ENCODE measurements around the gene EDEM2.
"Not testable (repeated sequence)": the region's sequence is repeated elsewhere in the genome, so short reads cannot be mapped to it uniquely, and the experiment has no call there.

EDEM2 gene

DNA sequence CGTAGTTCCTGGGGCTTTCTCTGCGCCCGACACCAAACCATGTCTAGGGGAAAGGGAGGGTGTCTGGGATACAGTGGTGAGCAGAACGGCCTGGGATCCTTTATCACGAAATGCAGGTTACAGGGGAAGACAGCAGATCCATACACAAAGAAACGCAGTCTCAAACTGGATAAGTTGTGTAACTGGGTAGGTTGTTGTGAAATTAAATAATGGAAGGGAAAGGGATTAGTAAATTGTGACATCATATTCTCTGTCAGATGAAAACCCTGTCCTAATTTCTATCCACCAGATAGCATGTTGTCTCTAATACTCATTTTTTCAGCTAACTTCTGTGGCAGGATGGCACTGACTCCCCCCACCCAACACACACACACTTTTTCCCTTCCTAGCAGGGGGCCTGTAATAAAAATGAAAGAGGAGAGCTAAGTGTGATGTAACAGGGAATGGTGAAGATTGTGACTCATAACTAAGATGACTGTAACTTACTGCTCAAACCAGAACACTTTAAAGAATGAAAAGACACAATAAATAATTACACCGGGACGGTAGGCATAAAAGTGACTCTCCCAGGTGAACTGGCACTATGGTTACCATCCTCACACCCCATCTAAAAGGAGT, 53.8 kb downstream of the EDEM2 start:
- H3K4me3 ChIP-seq (ENCODE audit: low read length): peak overlapping the region; percentile 97
- DNase-seq (ENCODE audit: low read depth, low spot score): no peak

DNA sequence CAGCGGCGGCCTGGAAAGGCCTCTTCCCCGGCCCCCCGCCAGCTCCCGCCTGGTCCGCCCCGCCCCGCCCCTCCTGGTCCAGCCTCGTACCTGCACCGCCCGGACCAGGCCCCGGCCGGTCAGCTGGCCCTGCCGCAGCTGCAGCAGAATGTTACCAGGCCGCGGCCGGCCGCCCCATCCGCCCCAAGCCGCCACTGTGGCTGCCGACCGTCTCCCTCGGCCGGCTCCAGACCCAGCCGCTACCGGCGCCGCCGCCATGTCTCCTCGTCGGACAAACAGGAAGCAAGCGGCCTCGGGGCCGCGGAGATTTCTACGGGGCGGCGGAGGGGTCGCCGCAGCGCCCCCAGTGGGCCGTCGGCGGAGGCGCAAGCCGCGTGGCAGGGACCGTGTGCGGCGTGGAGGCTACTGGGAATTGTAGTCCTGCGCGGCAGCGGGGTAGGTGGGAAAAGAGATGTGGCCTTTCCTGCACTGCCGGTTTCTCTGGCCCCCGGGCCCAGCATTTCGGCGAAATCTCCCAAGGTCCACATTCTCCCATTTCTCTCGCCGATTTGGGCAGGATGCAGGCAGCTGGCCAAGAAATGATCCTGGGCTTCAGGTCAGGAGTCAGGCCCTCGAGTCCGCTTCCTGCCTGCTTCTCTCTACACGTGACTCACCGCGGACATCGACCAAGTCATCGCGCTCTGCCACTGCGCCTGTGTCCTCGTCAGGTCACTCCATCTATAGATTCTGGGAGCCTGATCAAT, 54.4 kb downstream of the EDEM2 start, which contains the start of gene TRPC4AP:
TRPC4AP (minus strand) TSS at position 284 of the 743 bp plus-strand sequence; CDS start at position 258, 26 bp downstream.
- peak; percentile 85 for DNase-seq (ENCODE audit: low read depth, low spot score)
- H3K4me3 ChIP-seq (ENCODE audit: low read length): peak within 1 kb of the TSS; percentile 97

DNA sequence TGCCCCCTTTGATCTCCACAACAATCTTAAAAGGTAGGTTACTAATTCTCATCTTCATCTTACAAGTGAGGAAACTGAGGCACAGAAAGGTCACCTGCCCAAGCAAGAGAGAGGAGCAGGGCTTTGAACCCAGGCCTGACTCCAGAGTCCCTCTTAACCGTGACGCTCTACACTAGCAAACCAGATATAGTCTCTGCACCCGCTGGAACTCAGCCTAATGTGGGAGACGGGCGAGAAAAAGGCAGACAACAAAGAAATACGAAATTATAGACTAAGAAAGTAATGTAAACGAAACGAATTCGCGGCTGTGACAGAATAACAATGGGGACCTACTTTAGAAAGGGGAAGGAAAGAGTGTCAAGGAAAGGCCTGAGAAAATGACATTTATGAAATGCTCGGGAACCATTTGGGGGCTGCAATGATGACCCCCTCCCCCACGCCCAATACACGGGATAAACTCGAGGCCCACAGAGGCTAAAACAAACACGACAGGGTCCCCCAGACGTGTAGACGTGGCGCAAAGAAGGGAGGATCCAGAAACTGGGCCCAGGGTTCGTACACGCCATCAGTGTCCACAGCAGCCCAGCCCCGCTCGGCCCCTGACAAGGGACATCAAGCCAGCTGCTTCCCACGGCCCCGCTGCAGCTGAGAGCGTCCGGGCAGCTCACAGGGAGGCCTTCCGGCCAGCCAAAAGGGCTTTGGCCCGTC, 55.2 kb downstream of the EDEM2 start:
- DNase-seq (ENCODE audit: low read depth, low spot score): no peak
- H3K4me3 ChIP-seq (ENCODE audit: low read length): peak overlapping the region; percentile 97

DNA sequence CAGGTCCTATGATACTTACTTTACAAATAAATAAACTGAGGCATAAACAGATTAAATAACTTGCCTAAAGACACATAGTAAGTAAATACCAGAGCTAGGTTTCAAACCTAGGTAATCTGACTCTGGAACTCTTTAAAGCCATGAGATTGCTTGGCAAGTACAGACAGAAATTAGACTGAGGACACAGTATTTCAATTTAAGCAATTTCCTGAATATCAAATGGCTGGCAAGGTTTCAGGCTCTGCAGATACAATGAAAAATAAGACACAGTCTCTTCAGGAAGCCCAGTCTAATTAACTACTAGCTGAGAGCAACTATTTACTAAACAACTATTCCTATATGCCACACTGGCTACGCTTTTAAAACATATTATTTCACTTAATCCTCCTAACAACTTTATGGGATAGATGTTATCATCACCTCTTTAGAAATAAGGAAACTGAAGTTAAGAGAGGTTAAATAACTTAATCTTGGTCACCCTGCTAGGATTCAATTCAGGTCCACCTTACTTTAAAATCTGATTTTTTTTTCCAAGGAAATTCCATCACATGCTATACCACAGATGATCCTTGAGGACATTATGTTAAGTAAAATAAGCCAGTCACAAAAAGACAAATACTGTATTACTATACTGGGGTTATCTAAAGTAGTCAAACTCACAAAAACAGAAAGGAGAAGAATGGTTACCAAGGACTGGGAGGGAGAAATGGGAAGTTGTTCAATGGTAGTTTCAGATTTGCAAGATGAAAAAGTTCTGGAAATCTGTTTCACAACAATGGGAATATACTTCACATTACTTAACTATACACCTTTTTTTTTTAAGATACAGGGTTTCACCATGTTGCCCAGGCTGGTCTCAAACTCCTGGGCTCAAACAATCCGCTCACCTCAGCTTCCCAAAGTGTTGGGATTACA, 58.6 kb downstream of the EDEM2 start:
- no peak overlapping the region for H3K4me3 ChIP-seq (ENCODE audit: low read length)

DNA sequence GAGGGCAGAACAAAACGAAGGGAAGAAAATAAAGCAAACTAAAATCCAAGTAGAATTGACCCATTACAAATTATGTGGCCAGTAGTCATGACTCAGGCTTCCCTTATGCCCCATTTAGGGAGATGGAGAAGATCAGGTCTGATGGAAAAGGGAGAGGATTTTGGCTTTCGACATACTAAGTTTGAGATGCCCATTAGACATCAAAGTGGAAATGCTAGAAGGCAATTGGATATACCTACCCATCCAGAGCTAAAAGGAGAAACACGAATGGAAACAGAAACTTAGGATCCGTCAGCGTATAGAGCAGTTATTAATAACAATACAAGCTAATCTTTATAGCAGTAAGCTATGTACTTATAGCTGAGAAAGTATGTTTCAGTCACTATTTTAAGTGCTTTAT, 59.3 kb downstream of the EDEM2 start:
- DNase-seq (ENCODE audit: low read depth, low spot score): no peak
- H3K4me3 ChIP-seq (ENCODE audit: low read length): no peak overlapping the region

More for the DNA sequence above, 58.6 kb downstream of the EDEM2 start:
- no peak for DNase-seq (ENCODE audit: low read depth, low spot score)

DNA sequence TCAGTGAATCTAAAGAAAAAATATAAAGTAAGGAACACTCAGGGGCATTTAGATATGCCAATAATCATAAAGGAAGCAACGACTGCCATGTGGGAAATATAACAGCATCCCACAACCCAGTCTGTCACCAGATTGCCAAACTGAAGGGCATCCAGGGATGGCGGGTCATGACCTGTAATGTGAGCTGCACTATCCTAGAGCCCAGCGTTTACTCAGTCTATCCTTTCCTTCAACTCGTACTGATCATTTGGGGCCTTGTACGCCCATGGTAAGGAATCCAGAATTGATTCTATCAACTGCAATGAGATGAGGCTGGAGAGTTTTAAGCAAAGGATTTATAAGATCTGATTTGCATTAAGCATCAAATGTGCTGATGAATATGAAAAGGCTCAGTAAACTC, 59.8 kb downstream of the EDEM2 start:
- H3K4me3 ChIP-seq (ENCODE audit: low read length): no peak overlapping the region
- no peak for DNase-seq (ENCODE audit: low read depth, low spot score)

DNA sequence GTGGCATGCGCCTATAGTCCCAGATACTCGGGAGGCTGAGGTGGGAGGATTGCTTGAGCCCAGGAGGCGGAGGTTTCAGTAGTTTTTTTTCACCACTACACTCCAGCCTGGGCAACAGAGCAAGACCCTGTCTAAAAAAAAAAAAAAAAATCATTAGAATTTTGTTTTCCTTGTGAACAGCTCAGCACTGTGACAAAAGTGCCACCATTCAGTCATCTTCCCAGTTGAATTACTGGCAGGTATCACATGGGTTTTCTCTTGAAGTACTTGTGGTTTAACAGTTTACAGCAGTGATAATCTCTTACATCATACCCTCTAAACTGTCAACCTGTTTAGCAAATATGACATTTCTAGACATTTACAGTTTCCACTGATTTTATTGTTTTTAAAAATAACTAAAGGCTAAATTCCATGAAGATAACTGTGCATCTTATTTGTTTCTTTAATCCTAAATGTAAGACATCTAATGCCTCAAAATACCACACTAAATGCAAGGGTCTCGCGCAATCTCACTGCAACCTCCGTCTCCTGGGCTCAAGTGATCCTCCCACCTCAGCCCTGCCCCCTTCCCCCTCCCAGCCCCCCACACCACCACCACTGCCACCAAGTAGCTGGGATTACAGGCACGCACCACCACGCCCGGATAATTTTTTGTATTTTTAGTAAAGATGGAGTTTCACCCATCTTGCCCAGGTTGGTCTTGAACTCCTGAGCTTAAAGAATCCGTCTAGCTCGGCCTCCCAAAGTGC, 61.5 kb downstream of the EDEM2 start:
- H3K4me3 ChIP-seq (ENCODE audit: low read length): no peak overlapping the region
- peak; percentile 57 for DNase-seq (ENCODE audit: low read depth, low spot score)

DNA sequence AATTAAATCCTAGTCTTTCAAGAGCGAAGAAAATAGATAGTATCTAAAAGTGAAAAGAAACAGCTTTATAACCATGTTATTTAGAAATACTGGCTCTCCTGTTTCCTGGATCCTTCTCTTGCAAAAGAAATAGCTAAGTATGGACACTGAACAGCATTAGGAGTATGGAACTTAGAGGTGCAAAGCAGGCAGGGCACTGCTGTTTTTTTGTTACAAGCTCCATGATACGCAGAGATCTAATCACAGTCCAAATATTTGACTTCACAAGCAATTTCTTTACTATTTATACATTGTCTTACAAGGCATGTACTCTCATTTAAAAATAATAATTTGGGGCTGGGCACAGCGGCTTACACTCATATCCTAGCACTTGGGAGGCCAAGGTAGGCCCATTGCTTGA, 62.1 kb downstream of the EDEM2 start:
- no peak for DNase-seq (ENCODE audit: low read depth, low spot score)

DNA sequence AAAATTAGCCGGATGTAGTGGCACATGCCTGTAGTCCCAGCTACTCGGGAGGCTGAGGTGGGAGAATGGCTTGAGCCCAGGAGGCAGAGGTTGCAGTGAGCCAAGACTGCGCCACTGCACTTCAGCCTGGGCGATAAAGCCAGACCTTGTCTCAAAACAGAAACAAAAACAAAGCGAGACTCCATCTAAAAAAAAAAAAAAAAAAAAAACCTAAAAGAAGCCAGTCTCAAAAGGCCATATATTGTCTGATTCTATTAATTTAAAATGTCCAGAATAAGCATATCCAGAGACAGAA, 66.8 kb downstream of the EDEM2 start:
- not testable (repeated sequence) for DNase-seq (ENCODE audit: low read depth, low spot score); H3K4me3 ChIP-seq (ENCODE audit: low read length)

More for the DNA sequence above, 62.1 kb downstream of the EDEM2 start:
- H3K4me3 ChIP-seq (ENCODE audit: low read length): no peak overlapping the region

DNA sequence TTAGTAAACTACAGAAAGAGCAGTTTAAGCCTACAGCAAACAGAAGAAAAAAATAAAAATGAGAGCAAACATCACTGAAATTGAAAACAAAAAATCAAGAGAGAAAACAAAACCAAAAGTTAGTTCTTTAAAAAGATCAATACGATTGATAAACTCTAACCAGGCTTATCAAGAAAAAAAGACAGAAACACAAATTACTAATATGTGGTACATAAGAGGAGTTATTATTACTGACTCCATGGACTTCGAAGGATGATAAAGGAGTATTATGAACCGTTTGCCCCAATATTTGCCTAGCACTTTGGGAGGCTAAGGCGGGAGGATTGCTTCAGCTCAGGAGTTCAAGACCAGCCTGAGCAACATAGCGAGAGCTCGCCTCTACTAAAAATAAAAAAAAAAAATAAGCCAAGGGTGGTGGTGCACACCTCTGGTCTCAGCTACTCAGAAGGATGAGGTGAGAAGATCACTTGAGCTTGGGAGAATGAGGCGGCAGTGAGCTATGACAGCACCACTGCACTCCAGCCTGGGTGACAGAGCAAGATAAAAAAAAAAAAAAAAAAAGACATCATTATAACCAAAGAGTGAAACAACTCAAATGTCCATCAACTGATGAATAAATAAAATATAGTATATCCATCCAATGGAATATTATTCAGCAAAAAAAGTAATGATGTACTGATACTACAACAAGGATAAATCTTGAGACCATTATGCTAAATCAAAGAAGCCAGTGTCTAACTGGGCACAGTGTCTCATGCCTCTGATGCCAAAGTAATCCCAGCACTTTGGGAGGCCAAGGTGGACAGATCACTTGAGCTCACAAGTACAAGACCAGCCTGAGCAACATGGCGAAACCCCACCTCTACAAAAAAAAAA, 67.4 kb downstream of the EDEM2 start:
- no peak overlapping the region for H3K4me3 ChIP-seq (ENCODE audit: low read length)
- DNase-seq (ENCODE audit: low read depth, low spot score): no peak

DNA sequence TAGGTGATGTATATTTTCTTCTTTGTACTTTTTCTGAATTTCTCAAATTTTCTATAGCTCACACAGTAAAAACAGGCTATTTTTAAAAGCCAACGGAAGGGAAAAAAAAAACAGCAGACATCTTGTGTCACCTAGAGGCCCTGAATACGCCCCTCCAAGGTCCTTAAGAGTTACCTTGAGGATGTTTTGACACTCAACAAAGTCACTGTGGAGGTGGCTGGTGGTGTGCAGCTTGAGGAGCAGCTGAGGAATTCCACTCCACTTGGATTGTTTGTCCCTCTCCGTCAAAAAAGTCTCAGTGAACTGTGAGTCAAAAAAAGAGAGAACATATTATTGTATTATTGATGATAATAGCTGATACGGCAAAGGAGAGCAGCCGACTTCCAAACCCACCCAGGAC, 69.3 kb downstream of the EDEM2 start:
- H3K4me3 ChIP-seq (ENCODE audit: low read length): no peak overlapping the region
- no peak for DNase-seq (ENCODE audit: low read depth, low spot score)

DNA sequence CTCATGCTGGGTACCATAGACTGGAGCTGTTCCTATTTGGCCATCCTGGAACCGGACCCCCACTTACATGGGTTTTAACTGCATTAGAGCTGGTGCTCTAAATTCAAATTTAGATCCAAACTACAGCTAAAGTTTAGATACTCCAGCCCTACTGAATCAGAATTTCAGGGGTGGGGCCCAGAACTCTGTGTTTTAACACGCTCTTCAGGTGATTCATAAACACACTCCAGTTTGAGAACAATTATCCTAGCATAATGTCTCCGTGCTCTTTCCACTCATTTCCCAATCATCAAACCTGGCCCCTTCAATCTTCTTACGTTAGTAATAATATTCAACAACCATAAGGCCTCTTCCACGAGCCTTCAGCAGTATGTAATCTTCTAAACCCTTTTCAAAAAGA, 69.8 kb downstream of the EDEM2 start:
- no peak overlapping the region for H3K4me3 ChIP-seq (ENCODE audit: low read length)
- no peak for DNase-seq (ENCODE audit: low read depth, low spot score)

DNA sequence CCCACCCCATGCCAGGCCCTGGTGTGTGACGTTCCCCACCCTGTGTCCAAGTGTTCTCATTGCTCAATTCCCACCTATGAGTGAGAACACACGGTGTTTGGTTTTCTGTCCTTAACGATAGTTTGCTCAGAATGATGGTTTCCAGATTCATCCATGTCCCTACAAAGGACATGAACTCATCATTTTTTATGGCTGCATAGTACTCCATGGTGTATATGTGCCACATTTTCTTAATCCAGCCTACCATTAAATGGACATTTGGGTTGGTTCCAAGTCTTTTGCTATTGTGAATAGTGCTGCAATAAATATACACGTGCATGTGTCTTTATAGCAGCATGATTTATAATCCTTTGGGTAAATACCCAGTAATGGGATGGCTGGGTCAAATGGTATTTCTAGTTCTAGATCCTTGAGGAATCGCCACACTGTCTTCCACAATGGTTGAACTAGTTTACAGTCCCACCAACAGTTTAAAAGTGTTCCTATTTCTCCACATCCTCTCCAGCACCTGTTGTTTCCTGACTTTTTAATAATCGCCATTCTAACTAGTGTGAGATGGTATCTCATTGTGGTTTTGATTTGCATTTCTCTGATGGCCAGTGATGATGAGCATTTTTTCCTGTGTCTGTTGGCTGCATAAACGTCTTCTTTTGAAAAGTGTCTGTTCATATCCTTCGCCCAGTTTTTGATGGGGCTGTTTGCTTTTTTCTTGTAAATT, 75.5 kb downstream of the EDEM2 start:
- not testable (repeated sequence) for DNase-seq (ENCODE audit: low read depth, low spot score); H3K4me3 ChIP-seq (ENCODE audit: low read length)

DNA sequence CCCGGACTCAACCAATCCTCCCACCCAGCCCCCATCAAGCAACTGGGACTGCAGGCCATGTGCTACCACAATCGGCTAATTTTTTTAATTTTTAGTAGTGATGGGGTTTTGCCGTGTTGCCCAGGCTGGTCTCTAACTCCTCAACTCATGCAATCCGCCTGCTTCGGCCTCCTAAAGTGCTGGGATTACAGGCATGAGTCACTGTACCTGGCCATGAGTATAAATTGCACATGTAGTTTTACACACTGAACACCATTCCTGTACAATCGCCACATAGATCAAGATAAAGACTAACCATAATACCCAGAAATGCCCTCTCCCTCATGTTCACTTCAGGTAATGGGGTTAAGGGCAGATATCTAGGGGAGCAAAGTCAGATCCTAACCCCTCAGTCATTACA, 80.9 kb downstream of the EDEM2 start:
- no peak overlapping the region for H3K4me3 ChIP-seq (ENCODE audit: low read length)

More for the DNA sequence above, 80.9 kb downstream of the EDEM2 start:
- DNase-seq (ENCODE audit: low read depth, low spot score): no peak
